NB4 (cell line): ENCODE data around the gene PPP3R1.

Experiments
- CTCF ChIP-seq: IDR thresholded peaks from one replicate; pipeline ENCODE4 v1.5.1; 2012; ENCODE audit warnings: low read depth, low read length
- MAX ChIP-seq: IDR thresholded peaks from 2 replicates; pipeline ENCODE4 v1.6.1; 2011; ENCODE audit warnings: low read depth, low read length
- MYC ChIP-seq: IDR thresholded peaks from 2 replicates; pipeline ENCODE4 v1.6.1; 2011; ENCODE audit warnings: low read depth, low read length
- POLR2A ChIP-seq: IDR thresholded peaks from 2 replicates; pipeline ENCODE4 v1.6.1; 2011; ENCODE audit warnings: mild to moderate bottlenecking; ENCODE audit not compliant: insufficient read length; ENCODE audit errors: extremely low read depth

- TF ChIP-seq MAX (no peak), POLR2A (no peak), CTCF (no peak), MYC (no peak)
Observed at GRCh38 chr2:68214381-68214780, 38.0 kb downstream of the PPP3R1 start.
